ENCODE results near the gene COX18. TPM values are rescaled to one million over a fixed set of nuclear protein-coding genes. Genes with fewer than 3 reads are reported as not detected.

The COX18 gene
- polyA plus RNA-seq, 2 of the 4 experiments (the other 2 are of a cell fraction) = 9.7 to 17.6 TPM

DNA sequence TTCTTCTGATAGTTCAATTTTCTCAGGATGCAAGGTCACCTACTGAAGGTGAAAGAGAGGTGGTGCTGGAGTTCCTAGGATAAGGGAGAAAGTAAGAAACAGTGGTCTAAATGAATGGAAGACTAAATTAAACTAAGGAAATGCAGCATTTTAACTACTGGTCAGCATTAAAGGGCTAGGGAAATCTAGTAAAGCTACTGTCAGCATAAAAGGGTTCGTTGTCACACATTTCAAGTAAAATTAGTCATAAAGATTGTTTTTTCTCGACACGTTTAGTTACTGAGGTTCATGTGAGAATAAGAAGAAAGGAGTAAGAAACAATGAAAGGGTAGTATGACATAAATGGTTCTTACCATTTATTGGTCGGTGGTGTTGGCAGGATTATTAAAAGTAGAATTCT is 40.0 kb upstream of the COX18 start:
- WGBS (ENCODE audit: missing lambda C conversion rate) = 90% methylated on average over 4 of the region's 4 CpGs
- ATAC-seq = no peak
- Histone ChIP-seq H3K9me3 (no peaks in the 10 kb centered on the region), H3K4me2 (no peak overlapping the region), H3K27ac (no peak overlapping the region), H3K4me3 (no peak overlapping the region), H3K4me1 (peaks cover 4% of the 10 kb centered on the region; the same call in 2 of the 3 replicates)
- ChIA-PET POLR2A (no interaction called here), CTCF (interaction anchor here (1.5 kb wide), 1 partner anchor 148 kb away, joined by 3 read pairs; no protein-coding TSS in a partner anchor)
- no peak for DNase-seq (ENCODE audit: low read depth in 1 of 2, low spot score in 1 of 2)
- TF ChIP-seq MAFK (IDR thresholded peaks at IDR 0.05; ENCODE audit: partially characterized antibody) = peak; percentile 49
- TF ChIP-seq, protein P1, sequence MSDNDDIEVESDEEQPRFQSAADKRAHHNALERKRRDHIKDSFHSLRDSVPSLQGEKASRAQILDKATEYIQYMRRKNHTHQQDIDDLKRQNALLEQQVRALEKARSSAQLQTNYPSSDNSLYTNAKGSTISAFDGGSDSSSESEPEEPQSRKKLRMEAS (IDR thresholded peaks at IDR 0.05) = no peak
- no peak for FAIRE-seq

DNA sequence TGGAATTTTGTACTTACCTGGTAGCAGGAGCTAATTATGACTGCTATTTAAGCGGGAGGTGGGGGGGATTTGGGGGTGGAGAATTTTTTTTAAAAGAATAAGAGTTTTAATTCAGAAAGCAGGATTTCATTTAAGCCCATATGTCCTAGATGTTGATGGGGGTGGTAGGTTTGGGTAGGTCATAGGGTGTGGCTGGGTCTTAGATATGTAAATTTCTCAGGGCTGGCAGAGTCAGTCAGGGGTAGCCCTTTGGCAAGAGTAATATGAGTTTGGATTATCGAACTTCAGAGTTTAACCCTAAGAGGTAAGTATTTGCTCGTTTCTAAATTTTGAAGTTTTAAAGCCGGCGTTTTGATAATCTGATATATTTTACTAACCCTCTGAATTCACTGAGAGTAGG is 35.2 kb upstream of the COX18 start:
- Histone ChIP-seq H3K4me1 (peaks cover 15% of the 10 kb centered on the region), H3K4me3 (no peak overlapping the region), H3K4me2 (peak overlapping the region; percentile 46), H3K9me3 (no peaks in the 10 kb centered on the region), H3K27ac (peak overlapping the region; percentile 33 to 60; a peak in 4 of 6 replicates)
- TF ChIP-seq HOXA7 (CRISPR knock-in tag; IDR thresholded peaks at IDR 0.05) = no peak
- TF ChIP-seq, protein P2, sequence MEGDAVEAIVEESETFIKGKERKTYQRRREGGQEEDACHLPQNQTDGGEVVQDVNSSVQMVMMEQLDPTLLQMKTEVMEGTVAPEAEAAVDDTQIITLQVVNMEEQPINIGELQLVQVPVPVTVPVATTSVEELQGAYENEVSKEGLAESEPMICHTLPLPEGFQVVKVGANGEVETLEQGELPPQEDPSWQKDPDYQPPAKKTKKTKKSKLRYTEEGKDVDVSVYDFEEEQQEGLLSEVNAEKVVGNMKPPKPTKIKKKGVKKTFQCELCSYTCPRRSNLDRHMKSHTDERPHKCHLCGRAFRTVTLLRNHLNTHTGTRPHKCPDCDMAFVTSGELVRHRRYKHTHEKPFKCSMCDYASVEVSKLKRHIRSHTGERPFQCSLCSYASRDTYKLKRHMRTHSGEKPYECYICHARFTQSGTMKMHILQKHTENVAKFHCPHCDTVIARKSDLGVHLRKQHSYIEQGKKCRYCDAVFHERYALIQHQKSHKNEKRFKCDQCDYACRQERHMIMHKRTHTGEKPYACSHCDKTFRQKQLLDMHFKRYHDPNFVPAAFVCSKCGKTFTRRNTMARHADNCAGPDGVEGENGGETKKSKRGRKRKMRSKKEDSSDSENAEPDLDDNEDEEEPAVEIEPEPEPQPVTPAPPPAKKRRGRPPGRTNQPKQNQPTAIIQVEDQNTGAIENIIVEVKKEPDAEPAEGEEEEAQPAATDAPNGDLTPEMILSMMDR (IDR thresholded peaks at IDR 0.05) = no peak
- no peak for TF ChIP-seq HDAC2 (IDR thresholded peaks at IDR 0.05)
- TF ChIP-seq, protein P3, sequence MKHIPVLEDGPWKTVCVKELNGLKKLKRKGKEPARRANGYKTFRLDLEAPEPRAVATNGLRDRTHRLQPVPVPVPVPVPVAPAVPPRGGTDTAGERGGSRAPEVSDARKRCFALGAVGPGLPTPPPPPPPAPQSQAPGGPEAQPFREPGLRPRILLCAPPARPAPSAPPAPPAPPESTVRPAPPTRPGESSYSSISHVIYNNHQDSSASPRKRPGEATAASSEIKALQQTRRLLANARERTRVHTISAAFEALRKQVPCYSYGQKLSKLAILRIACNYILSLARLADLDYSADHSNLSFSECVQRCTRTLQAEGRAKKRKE (CRISPR knock-in tag; IDR thresholded peaks at IDR 0.05; ENCODE audit: low read depth) = no peak
- no peak for TF ChIP-seq ESRRA (IDR thresholded peaks at IDR 0.05; ENCODE audit: borderline replicate concordance, low read length)
- TF ChIP-seq, protein P4, sequence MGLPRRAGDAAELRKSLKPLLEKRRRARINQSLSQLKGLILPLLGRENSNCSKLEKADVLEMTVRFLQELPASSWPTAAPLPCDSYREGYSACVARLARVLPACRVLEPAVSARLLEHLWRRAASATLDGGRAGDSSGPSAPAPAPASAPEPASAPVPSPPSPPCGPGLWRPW (IDR thresholded peaks at IDR 0.05) = no peak
- TF ChIP-seq, protein P5, sequence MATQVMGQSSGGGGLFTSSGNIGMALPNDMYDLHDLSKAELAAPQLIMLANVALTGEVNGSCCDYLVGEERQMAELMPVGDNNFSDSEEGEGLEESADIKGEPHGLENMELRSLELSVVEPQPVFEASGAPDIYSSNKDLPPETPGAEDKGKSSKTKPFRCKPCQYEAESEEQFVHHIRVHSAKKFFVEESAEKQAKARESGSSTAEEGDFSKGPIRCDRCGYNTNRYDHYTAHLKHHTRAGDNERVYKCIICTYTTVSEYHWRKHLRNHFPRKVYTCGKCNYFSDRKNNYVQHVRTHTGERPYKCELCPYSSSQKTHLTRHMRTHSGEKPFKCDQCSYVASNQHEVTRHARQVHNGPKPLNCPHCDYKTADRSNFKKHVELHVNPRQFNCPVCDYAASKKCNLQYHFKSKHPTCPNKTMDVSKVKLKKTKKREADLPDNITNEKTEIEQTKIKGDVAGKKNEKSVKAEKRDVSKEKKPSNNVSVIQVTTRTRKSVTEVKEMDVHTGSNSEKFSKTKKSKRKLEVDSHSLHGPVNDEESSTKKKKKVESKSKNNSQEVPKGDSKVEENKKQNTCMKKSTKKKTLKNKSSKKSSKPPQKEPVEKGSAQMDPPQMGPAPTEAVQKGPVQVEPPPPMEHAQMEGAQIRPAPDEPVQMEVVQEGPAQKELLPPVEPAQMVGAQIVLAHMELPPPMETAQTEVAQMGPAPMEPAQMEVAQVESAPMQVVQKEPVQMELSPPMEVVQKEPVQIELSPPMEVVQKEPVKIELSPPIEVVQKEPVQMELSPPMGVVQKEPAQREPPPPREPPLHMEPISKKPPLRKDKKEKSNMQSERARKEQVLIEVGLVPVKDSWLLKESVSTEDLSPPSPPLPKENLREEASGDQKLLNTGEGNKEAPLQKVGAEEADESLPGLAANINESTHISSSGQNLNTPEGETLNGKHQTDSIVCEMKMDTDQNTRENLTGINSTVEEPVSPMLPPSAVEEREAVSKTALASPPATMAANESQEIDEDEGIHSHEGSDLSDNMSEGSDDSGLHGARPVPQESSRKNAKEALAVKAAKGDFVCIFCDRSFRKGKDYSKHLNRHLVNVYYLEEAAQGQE (IDR thresholded peaks at IDR 0.05) = no peak
- TF ChIP-seq, protein P6, sequence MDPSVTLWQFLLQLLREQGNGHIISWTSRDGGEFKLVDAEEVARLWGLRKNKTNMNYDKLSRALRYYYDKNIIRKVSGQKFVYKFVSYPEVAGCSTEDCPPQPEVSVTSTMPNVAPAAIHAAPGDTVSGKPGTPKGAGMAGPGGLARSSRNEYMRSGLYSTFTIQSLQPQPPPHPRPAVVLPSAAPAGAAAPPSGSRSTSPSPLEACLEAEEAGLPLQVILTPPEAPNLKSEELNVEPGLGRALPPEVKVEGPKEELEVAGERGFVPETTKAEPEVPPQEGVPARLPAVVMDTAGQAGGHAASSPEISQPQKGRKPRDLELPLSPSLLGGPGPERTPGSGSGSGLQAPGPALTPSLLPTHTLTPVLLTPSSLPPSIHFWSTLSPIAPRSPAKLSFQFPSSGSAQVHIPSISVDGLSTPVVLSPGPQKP (IDR thresholded peaks at IDR 0.05; ENCODE audit: low read depth, low read length) = no peak
- no peak for TF ChIP-seq CBX8 (IDR thresholded peaks at IDR 0.05)
- no peak for TF ChIP-seq FOSB (CRISPR knock-in tag; IDR thresholded peaks at IDR 0.05)
- no peak for TF ChIP-seq HOXB13 (CRISPR knock-in tag; IDR thresholded peaks at IDR 0.05; ENCODE audit: low read depth)
- no peak for TF ChIP-seq MYC (IDR thresholded peaks at IDR 0.05; ENCODE audit: borderline replicate concordance, low read length)
- no peak for TF ChIP-seq ZNF302 (CRISPR knock-in tag; IDR thresholded peaks at IDR 0.05)
- no peak for TF ChIP-seq JUN (IDR thresholded peaks at IDR 0.05)
- TF ChIP-seq FOSL2 (IDR thresholded peaks at IDR 0.05) = no peak
- no peak for TF ChIP-seq FOSL2 (CRISPR knock-in tag; IDR thresholded peaks at IDR 0.05)
- no peak for TF ChIP-seq NPAS2 (CRISPR knock-in tag; IDR thresholded peaks at IDR 0.05; ENCODE audit: borderline replicate concordance)
- TF ChIP-seq SMC3 (IDR thresholded peaks at IDR 0.05) = no peak
- no peak for TF ChIP-seq MAFK (IDR thresholded peaks at IDR 0.05; ENCODE audit: partially characterized antibody)
- no peak for TF ChIP-seq KDM5A (IDR thresholded peaks at IDR 0.05)
- no peak for TF ChIP-seq POLR2AphosphoS2 (conservative IDR thresholded peaks at IDR 0.05; ENCODE audit: low read length)
- ChIA-PET CTCF (no interaction called here), POLR2A (no interaction called here)
- 84% methylated on average over 5 of the region's 5 CpGs for WGBS (ENCODE audit: missing lambda C conversion rate)
- ATAC-seq (peak in 1 of 2 experiments; percentile 54; a peak in 3 of 6 replicates), DNase-seq (ENCODE audit: low read depth in 1 of 2, low spot score in 1 of 2) (no peak), FAIRE-seq (no peak)
